ENCODE data around the gene ZFYVE16.
"Not testable (repeated sequence)": the region's sequence is repeated elsewhere in the genome, so short reads cannot be mapped to it uniquely, and the experiment has no call there.

Gene ZFYVE16

DNA sequence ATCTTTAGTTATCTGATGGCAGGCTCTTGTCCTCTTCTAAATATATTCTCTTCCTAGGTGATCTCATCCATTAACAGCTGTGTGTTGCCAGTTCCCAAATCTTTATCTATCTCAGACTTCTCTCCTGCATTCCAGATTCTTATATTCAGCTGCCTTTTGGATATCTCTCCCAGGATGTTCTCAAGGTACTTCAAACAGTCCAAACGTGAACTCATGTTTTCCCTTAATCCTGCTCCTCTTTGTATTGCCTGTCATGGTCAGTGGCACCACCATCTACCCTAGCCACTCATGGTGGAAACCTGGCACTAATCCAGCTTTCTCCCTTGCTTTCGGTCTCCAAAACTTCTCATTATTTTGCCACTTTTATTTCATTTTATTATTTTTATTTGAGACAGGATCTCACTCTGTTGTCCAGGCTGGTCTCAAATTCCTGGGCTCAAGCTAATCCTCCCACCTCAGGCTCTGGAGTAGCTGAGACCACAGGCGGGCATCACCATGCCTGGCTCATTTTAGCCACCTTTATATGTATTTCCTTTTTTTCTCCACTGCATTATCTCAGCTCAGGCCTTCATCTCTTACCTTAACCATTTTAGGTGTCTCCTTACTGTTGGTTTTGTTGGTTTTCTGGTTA, 3.8 kb downstream of the ZFYVE16 start:
- no peak for DNase-seq (ENCODE audit: low spot score)
- peaks cover 22% of the 10 kb centered on the region for H3K36me3 ChIP-seq (ENCODE audit: low read depth)

DNA sequence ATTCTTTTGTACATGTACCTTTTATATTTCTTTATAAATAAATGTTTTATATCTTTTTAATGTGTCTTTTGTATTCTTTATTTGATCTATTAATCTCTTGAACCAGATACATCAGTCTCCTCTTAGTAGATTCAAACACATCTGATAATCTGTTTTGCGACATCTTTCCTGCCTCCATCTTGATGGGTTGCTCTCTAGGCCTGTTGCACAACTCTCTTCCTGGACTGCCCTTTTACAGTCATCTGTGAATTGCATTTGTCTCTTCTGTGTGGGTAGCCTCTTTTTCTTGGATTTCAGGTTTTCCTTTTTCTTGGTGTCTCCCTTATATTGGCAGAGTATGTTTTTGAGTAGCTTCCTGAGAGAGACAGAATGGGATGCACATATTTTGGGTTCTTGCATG, 6.2 kb downstream of the ZFYVE16 start:
- DNase-seq (ENCODE audit: low spot score) (no peak), ATAC-seq (ENCODE audit: low read depth) (no peak)
- Histone ChIP-seq H3K27ac (ENCODE audit: poor library complexity, severe bottlenecking) (no peak overlapping the region), H3K36me3 (ENCODE audit: low read depth) (peaks cover 22% of the 10 kb centered on the region), H3K9me3 (ENCODE audit: severe bottlenecking) (no peaks in the 10 kb centered on the region), H3K4me3 (ENCODE audit: severe bottlenecking) (no peak overlapping the region), H3K27me3 (ENCODE audit: insufficient read depth, poor library complexity, severe bottlenecking) (no peaks in the 10 kb centered on the region), H3K4me1 (ENCODE audit: insufficient read depth, poor library complexity, severe bottlenecking) (peaks cover 8% of the 10 kb centered on the region)
- TF ChIP-seq CTCF (IDR thresholded peaks at IDR 0.05; ENCODE audit: poor library complexity, severe bottlenecking): no peak

More for the DNA sequence above, 3.8 kb downstream of the ZFYVE16 start:
- no peak for TF ChIP-seq CTCF (IDR thresholded peaks at IDR 0.05; ENCODE audit: poor library complexity, severe bottlenecking)
- no peaks in the 10 kb centered on the region for H3K9me3 ChIP-seq (ENCODE audit: severe bottlenecking)
- H3K4me1 ChIP-seq (ENCODE audit: insufficient read depth, poor library complexity, severe bottlenecking): peaks cover 14% of the 10 kb centered on the region
- H3K27me3 ChIP-seq (ENCODE audit: insufficient read depth, poor library complexity, severe bottlenecking): no peaks in the 10 kb centered on the region
- H3K4me3 ChIP-seq (ENCODE audit: severe bottlenecking): no peak overlapping the region
- H3K27ac ChIP-seq (ENCODE audit: poor library complexity, severe bottlenecking): no peak overlapping the region
- no peak for ATAC-seq (ENCODE audit: low read depth)

DNA sequence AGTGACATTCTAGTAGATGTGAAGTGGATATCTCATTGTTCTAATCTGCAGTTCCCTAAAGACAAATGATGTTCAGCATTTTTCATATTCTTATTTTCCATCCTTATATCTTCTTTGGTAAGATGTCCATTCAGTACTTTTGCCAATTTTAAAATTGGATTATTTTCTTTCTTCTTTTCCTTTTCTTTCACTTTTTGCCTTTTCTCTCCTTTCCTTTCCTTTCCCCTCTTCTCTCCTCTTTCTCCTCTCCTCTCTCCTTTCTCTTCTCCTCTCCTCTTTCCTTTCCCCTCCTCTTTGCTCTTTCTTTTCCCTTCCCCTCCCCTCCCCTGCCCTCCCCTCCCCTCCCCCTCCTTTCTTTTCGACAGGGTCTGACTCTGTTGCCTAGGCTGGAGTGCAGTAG, 10.1 kb downstream of the ZFYVE16 start:
- Histone ChIP-seq H3K36me3 (ENCODE audit: low read depth) (peaks cover 4% of the 10 kb centered on the region), H3K9me3 (ENCODE audit: severe bottlenecking) (no peaks in the 10 kb centered on the region), H3K27ac (ENCODE audit: poor library complexity, severe bottlenecking) (no peak overlapping the region), H3K4me3 (ENCODE audit: severe bottlenecking) (no peak overlapping the region), H3K27me3 (ENCODE audit: insufficient read depth, poor library complexity, severe bottlenecking) (no peaks in the 10 kb centered on the region), H3K4me1 (ENCODE audit: insufficient read depth, poor library complexity, severe bottlenecking) (no peaks in the 10 kb centered on the region)
- no peak for TF ChIP-seq CTCF (IDR thresholded peaks at IDR 0.05; ENCODE audit: poor library complexity, severe bottlenecking)
- ATAC-seq (ENCODE audit: low read depth): no peak
- no peak for DNase-seq (ENCODE audit: low spot score)

- not testable (repeated sequence) for H3K27me3 ChIP-seq (ENCODE audit: insufficient read depth, poor library complexity, severe bottlenecking); H3K27ac ChIP-seq (ENCODE audit: poor library complexity, severe bottlenecking); H3K4me3 ChIP-seq (ENCODE audit: severe bottlenecking); H3K36me3 ChIP-seq (ENCODE audit: low read depth); H3K9me3 ChIP-seq (ENCODE audit: severe bottlenecking); ATAC-seq (ENCODE audit: low read depth); H3K4me1 ChIP-seq (ENCODE audit: insufficient read depth, poor library complexity, severe bottlenecking); DNase-seq (ENCODE audit: low spot score)
Measured at GRCh38 chr5:80424365-80424764, 16.5 kb downstream of the ZFYVE16 start.

DNA sequence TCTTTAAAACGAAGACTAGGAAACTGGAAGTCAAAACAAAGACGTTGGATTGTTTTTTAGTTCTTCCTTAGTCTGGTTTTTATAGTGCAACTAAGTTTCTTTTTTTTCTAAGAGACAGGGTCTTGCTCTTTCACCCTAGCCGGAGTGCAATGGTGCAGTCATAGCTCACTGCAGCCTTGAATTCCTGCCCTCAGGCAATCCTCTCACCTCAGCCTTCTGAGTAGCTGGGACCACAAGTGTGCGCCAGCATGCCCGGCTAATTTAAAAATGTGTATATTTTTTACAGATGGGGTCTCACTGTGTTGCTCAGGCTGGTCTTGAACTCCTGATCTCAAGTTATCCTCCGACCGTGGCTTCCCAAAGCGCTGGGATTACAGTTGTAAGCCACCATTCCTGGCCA, 27.6 kb downstream of the ZFYVE16 start:
- Histone ChIP-seq H3K4me3 (ENCODE audit: severe bottlenecking) (no peak overlapping the region), H3K4me1 (ENCODE audit: insufficient read depth, poor library complexity, severe bottlenecking) (peaks cover 3% of the 10 kb centered on the region), H3K27me3 (ENCODE audit: insufficient read depth, poor library complexity, severe bottlenecking) (no peaks in the 10 kb centered on the region), H3K9me3 (ENCODE audit: severe bottlenecking) (no peaks in the 10 kb centered on the region), H3K36me3 (ENCODE audit: low read depth) (peaks cover 60% of the 10 kb centered on the region), H3K27ac (ENCODE audit: poor library complexity, severe bottlenecking) (no peak overlapping the region)
- ATAC-seq (ENCODE audit: low read depth) (no peak), DNase-seq (ENCODE audit: low spot score) (no peak)
- TF ChIP-seq CTCF (IDR thresholded peaks at IDR 0.05; ENCODE audit: poor library complexity, severe bottlenecking): no peak

Measured in RWPE2 (cell line).